A549 (cell line): Measurements from ENCODE around the gene NDUFA11. TPM values are rescaled to one million over a fixed set of nuclear protein-coding genes. Genes with fewer than 3 reads are reported as not detected.
"Not testable (repeated sequence)": the region's sequence is repeated elsewhere in the genome, so short reads cannot be mapped to it uniquely, and the experiment has no call there.

Source experiments
- ATAC-seq, 2 experiments: fragments of 200-7000 bp in 1 of 2; fragments of >200 bp in 1 of 2; cut with Nextera tagmentation in 1 of 2; cut with Tn5 transposase in 1 of 2; 3 replicates each; pipeline versions ENCODE4 v1.8.0 to v1.9.1; 2018 to 2020; ENCODE audit warnings: mild to moderate bottlenecking in 1 of 2, moderate library complexity in 1 of 2
- CTCF ChIA-PET: fragments of 300-600 bp; sonication (Branson Sonifier 250); formaldehyde crosslinking; extraction: SDS; loops from one replicate; lab custom pipeline; 2021; ENCODE audit warnings: antibody characterized with exemption, inconsistent platforms; lab: Yijun Ruan, JAX
- POLR2A ChIA-PET: fragments of 350-600 bp; formaldehyde crosslinking; extraction: SDS; loops from one replicate; lab custom pipeline; 2021; ENCODE audit warnings: antibody characterized with exemption, inconsistent platforms; lab: Yijun Ruan, JAX
- DNase-seq, 2 experiments: peaks; one replicate each; pipeline versions ENCODE4 v3.0.0 to v3.0.0-alpha.2; 2011 to 2016; ENCODE audit warnings: low read depth in 1 of 2, low spot score in 1 of 2
- FAIRE-seq: peaks from 2 replicates; lab custom pipeline; 2011; peaks lifted over from hg19 to GRCh38; lab: Jason Lieb, UNC
- H3K27ac ChIP-seq, 2 experiments: fragments of >200 bp; sonication (Bioruptor Twin); formaldehyde crosslinking; 3 replicates each; pipeline ENCODE4 v1.5.1; 2016 to 2017
- H3K4me1 ChIP-seq: fragments of >200 bp; sonication (Bioruptor Twin); formaldehyde crosslinking; 3 replicates; pipeline ENCODE4 v1.6.1; 2016
- H3K4me2 ChIP-seq: fragments of >200 bp; sonication (Bioruptor Twin); formaldehyde crosslinking; 3 replicates; pipeline ENCODE4 v1.6.1; 2016
- H3K4me3 ChIP-seq: fragments of >200 bp; sonication (Bioruptor Twin); formaldehyde crosslinking; 3 replicates; pipeline ENCODE4 v1.5.1; 2016
- H3K9me3 ChIP-seq: fragments of >200 bp; sonication (Bioruptor Twin); formaldehyde crosslinking; 3 replicates; pipeline ENCODE4 v1.6.1; 2016
- BCL3 ChIP-seq: fragments of >200 bp; sonication (Bioruptor Twin); formaldehyde crosslinking; IDR thresholded peaks from 3 replicates; pipeline ENCODE4 v1.6.1; 2016
- BHLHE40 ChIP-seq: IDR thresholded peaks from 2 replicates; pipeline ENCODE4 v1.6.1; 2012; ENCODE audit warnings: low read depth, low read length, inconsistent platforms
- FOSL2 ChIP-seq, 2 experiments: fragments of 450-650 bp in 1 of 2; fragments of >200 bp in 1 of 2; sonication (Bioruptor Twin) in 1 of 2; formaldehyde crosslinking; IDR thresholded peaks; 2 replicates each; pipeline versions ENCODE4 v1.5.0 to v1.6.1; 2016 to 2020; ENCODE audit warnings: mild to moderate bottlenecking in 1 of 2, moderate library complexity in 1 of 2
- FOXS1 ChIP-seq: fragments of 250-450 bp; sonication (Bioruptor Pico); IDR thresholded peaks from 2 replicates; pipeline ENCODE4 v1.5.0; 2020; ENCODE audit warnings: mild to moderate bottlenecking, moderate library complexity
- HOXB13 ChIP-seq: fragments of 250-450 bp; sonication (Bioruptor Pico); IDR thresholded peaks from 2 replicates; pipeline ENCODE4 v1.5.0; 2020; ENCODE audit warnings: low read depth, mild to moderate bottlenecking, moderate library complexity
- JUNB ChIP-seq: fragments of >200 bp; sonication (Bioruptor Twin); formaldehyde crosslinking; IDR thresholded peaks from 2 replicates; pipeline ENCODE4 v1.6.1; 2016
- MAFK ChIP-seq: fragments of 450-650 bp; IDR thresholded peaks from 2 replicates; pipeline ENCODE4 v1.6.1; 2014; ENCODE audit not compliant: partially characterized antibody
- MAX ChIP-seq: IDR thresholded peaks from 2 replicates; pipeline ENCODE4 v1.6.1; 2012
- MAZ ChIP-seq: fragments of 150-350 bp; IDR thresholded peaks from 2 replicates; pipeline ENCODE4 v1.6.1; 2014; ENCODE audit warnings: antibody characterized with exemption, low read depth, low read length, borderline replicate concordance
- NPAS2 ChIP-seq: fragments of 250-450 bp; sonication (Bioruptor Pico); IDR thresholded peaks from 2 replicates; pipeline ENCODE4 v1.8.0; 2022; ENCODE audit warnings: mild to moderate bottlenecking, moderate library complexity, borderline replicate concordance
- POLR2AphosphoS2 ChIP-seq: conservative IDR thresholded peaks from 2 replicates; pipeline ENCODE4 v1.6.1; 2012; ENCODE audit warnings: low read length, improper control_type of control experiment, inconsistent platforms
- RAD21 ChIP-seq, 2 experiments: fragments of >200 bp in 1 of 2; sonication (Bioruptor Twin) in 1 of 2; formaldehyde crosslinking in 1 of 2; IDR thresholded peaks in 1 of 2; conservative IDR thresholded peaks in 1 of 2; 2 replicates in 1 of 2; 3 replicates in 1 of 2; pipeline ENCODE4 v1.6.1; 2012 to 2018; ENCODE audit warnings: inconsistent platforms in 1 of 2
- RNF2 ChIP-seq: fragments of 200-600 bp; sonication (generic); IDR thresholded peaks from 2 replicates; pipeline ENCODE4 v1.6.1; 2016; ENCODE audit warnings: low read depth, mild to moderate bottlenecking, antibody characterized with exemption, moderate library complexity, borderline replicate concordance
- SMC3 ChIP-seq: fragments of >200 bp; sonication (Bioruptor Twin); formaldehyde crosslinking; IDR thresholded peaks from 3 replicates; pipeline ENCODE4 v1.6.1; 2018; ENCODE audit warnings: inconsistent platforms
- ZSCAN20 ChIP-seq: fragments of 250-450 bp; sonication (Bioruptor Pico); IDR thresholded peaks from 2 replicates; pipeline ENCODE4 v1.8.0; 2022; ENCODE audit warnings: mild to moderate bottlenecking, moderate library complexity
- WGBS: methylation state at CpG from one replicate; pipeline ENCODE4 v1.1.6; 2017; ENCODE audit errors: missing lambda C conversion rate; 5-methylcytosine and 5-hydroxymethylcytosine counted together
- polyA plus RNA-seq, 4 experiments: library from polyadenylated mRNA; depleted of rRNA in 3 of 4; stranded (reverse); fragments of >200 nt; fragmentation: RNase III in 1 of 4; extraction: RNeasy Plus Mini Kit Qiagen cat#74134 plus additional on column Dnase treatment in 1 of 4; gene quantifications; 2 replicates in 3 of 4; 3 replicates in 1 of 4; pipeline ENCODE4 v1.2.3, GENCODE V29; 2011 to 2017
- TF ChIP-seq, protein P1 (sequence below): fragments of >200 bp; sonication (Bioruptor Twin); formaldehyde crosslinking; IDR thresholded peaks from 2 replicates; pipeline ENCODE4 v1.6.1; 2016

The NDUFA11 gene
- polyA plus RNA-seq, 2 of the 4 experiments (the other 2 are of a cell fraction): 75.0 to 173 TPM

- 73% methylated on average over 4 of the region's 9 CpGs for WGBS
- ChIA-PET POLR2A (interaction anchor here (1.7 kb wide), 1 partner anchor 36 kb away, joined by 5 read pairs; no protein-coding TSS in a partner anchor), CTCF (no interaction called here)
- FAIRE-seq (no peak), DNase-seq (no peak), ATAC-seq (no peak)
- Histone ChIP-seq H3K27ac (no peak overlapping the region), H3K9me3 (no peaks in the 10 kb centered on the region), H3K4me1 (0 out of 3 replicates have a peak, but pooled peaks cover 5% of the 10 kb centered on the region), H3K4me2 (no peak overlapping the region), H3K4me3 (no peak overlapping the region)
- TF ChIP-seq, protein P1, sequence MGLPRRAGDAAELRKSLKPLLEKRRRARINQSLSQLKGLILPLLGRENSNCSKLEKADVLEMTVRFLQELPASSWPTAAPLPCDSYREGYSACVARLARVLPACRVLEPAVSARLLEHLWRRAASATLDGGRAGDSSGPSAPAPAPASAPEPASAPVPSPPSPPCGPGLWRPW: no peak
- TF ChIP-seq JUNB: no peak
- no peak for TF ChIP-seq MAX
Measured at GRCh38 chr19:5864013-5864720, 39.4 kb downstream of the NDUFA11 start.

DNA sequence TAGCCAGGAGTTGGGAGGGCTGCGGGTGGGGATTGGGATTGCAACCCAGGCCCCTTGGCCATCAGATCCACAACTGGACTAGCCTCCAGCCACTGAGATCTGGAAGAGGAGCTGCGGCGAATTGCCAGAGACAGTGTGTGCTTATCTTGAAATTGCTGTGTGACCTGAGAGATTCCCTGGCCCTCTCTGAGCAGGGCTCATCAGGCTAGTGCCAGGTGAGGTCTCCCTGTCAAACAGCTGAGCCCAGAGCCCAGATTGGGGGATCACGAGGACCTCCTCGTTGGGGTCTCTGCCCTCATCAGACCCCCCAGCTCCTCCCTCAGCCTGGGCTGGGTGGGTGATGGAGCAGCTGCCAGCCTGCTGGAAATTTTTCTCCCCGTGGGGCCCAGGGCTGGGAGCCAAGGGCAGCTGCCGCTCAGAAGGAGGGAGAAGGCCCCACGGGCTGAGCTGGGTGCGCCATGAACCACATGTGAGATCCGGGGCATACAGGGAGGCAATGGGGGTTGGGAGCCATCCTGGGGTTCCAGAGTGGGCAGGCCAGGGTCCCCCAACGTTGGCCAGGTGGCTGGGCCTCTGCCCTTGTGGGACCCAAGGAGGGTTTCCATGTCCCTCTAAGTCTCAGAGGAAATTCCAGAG, 40.4 kb downstream of the NDUFA11 start:
- H3K27ac ChIP-seq: no peak overlapping the region
- CTCF ChIA-PET: interaction anchor here (1.1 to 1.2 kb wide), 2 partner anchors 29 to 59 kb away, joined by 3 read pairs; no protein-coding TSS in a partner anchor
- POLR2A ChIA-PET: interaction anchor here (1.7 kb wide), 1 partner anchor 35 kb away, joined by 5 read pairs; no protein-coding TSS in a partner anchor
- WGBS: 70% methylated on average over 2 of the region's 11 CpGs
- DNase-seq: no peak
- H3K9me3 ChIP-seq: no peaks in the 10 kb centered on the region
- no peak for TF ChIP-seq SMC3
- TF ChIP-seq FOXS1 (CRISPR knock-in tag): no peak
- no peak for TF ChIP-seq FOSL2 (IDR thresholded peaks at IDR 0.05)
- TF ChIP-seq FOSL2 (CRISPR knock-in tag; IDR thresholded peaks at IDR 0.05): no peak
- no peak for TF ChIP-seq BCL3
- no peak for TF ChIP-seq MAZ
- TF ChIP-seq RAD21 (conservative IDR thresholded peaks at IDR 0.05 in 1 of 2, IDR thresholded peaks at IDR 0.05 in 1 of 2): no peak
- TF ChIP-seq POLR2AphosphoS2: no peak
- TF ChIP-seq BHLHE40: no peak
- TF ChIP-seq MAFK: no peak
- TF ChIP-seq, all 56 proteins: peak for 0
- Histone ChIP-seq H3K4me2 (no peak overlapping the region), H3K4me3 (no peak overlapping the region), H3K4me1 (0 out of 3 replicates have a peak, but pooled peaks cover 5% of the 10 kb centered on the region)
- ATAC-seq (no peak), FAIRE-seq (no peak)

DNA sequence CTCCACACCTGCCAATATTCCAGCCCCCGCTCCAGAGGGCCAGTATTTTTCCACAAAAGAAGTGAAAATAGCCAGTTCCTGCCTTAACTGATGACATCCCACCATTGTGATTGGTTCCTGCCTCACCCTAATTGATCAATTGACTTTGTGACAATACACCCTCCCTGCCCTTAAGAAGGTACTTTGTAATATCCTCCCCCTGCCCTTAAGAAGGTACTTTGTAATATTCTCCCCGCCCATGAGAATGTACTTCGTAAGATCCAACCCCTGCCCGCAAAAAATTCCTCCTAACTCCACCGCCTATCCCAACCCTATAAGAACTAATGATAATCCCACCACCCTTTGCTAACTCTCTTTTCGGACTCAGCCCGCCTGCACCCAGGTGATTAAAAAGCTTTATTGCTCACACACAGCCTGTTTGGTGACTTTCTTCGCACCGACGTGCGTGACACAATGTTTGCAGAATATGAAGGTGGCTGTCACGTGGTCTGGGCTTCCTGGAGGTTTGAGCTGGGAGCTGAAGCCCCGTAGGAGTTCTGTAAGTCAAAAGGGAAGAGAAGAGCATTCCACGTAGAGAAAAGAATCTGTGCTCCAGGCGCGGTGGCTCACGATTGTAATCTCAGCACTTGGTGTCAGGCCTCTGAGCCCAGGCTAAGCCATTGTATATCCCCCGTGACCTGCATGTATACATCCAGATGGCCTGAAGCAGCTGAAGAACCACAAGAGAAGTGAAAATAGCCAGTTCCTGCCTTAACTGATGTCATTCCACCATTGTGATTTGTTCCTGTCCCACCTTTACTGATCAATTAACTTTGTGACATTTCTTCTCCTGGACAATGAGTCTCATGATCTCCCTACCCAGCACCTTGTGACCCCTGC, 46.1 kb downstream of the NDUFA11 start:
- DNase-seq: no peak
- Histone ChIP-seq H3K4me1 (0 out of 3 replicates have a peak, but pooled peaks cover 5% of the 10 kb centered on the region), H3K4me3 (no peak overlapping the region), H3K4me2 (no peak overlapping the region), H3K9me3 (no peaks in the 10 kb centered on the region), H3K27ac (no peak overlapping the region)
- FAIRE-seq: no peak
- TF ChIP-seq HOXB13 (CRISPR knock-in tag) (no peak), NPAS2 (CRISPR knock-in tag) (no peak), RNF2 (no peak), MAZ (no peak), ZSCAN20 (CRISPR knock-in tag) (no peak), POLR2AphosphoS2 (no peak)
- TF ChIP-seq, protein P1: no peak
- WGBS: 76% methylated on average over 18 of the region's 18 CpGs
- ChIA-PET CTCF (interaction anchor here (1.0 kb wide), 1 partner anchor 53 kb away, joined by 3 read pairs; the partner anchor contains the start of gene NRTN), POLR2A (interaction anchor here (0.7 kb wide), 1 partner anchor 29 kb away, joined by 3 read pairs; no protein-coding TSS in a partner anchor)
- ATAC-seq: no peak

DNA sequence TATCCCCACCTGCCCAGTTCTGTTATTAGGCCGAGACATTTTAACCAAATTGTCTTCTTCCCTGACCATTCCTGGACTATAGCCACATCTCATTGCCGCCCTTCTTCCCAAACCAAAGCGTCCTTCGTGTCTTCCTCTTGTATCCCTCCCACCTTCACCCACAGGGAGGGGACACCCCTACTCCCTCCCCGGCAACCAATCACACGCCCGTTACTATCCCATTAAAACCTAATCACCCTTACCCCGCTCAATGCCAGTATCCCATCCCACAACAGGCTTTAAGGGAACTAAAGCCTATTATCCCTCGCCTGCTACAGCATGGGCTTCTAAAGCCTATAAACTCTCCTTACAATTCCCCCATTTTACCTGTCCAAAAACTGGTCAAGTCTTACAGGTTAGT, 48.4 kb downstream of the NDUFA11 start:
- POLR2A ChIA-PET: interaction anchor here (2.3 kb wide), 1 partner anchor 27 kb away, joined by 6 read pairs; no protein-coding TSS in a partner anchor
- H3K4me2 ChIP-seq, H3K9me3 ChIP-seq, H3K27ac ChIP-seq, DNase-seq, H3K4me3 ChIP-seq, ATAC-seq, FAIRE-seq, CTCF ChIA-PET: not testable (repeated sequence)
- H3K4me1 ChIP-seq: peaks cover 11% of the 10 kb centered on the region
- 78% methylated on average over 9 of the region's 9 CpGs for WGBS

GRCh38 chr19:5854121-5854520, 49.5 kb downstream of the NDUFA11 start:
- H3K9me3 ChIP-seq, H3K27ac ChIP-seq, DNase-seq, ATAC-seq, H3K4me2 ChIP-seq, H3K4me3 ChIP-seq, POLR2A ChIA-PET, FAIRE-seq: not testable (repeated sequence)
- H3K4me1 ChIP-seq: peaks cover 14% of the 10 kb centered on the region
- CTCF ChIA-PET: interaction anchor here (0.9 kb wide), 1 partner anchor 15 kb away, joined by 3 read pairs; the partner anchor contains the start of gene FUT6
- 60% methylated on average over 9 of the region's 10 CpGs for WGBS
